Ishikawa (cell line): ENCODE results near the gene TRMT61A.

ENCODE experiments used
- RAD21 ChIP-seq: IDR thresholded peaks from 2 replicates; pipeline ENCODE4 v1.6.1; 2012; ENCODE audit warnings: low read depth
- TF ChIP-seq, protein P1 (sequence below): IDR thresholded peaks from 2 replicates; pipeline ENCODE4 v1.6.1; 2012; ENCODE audit warnings: low read depth, mild to moderate bottlenecking

DNA sequence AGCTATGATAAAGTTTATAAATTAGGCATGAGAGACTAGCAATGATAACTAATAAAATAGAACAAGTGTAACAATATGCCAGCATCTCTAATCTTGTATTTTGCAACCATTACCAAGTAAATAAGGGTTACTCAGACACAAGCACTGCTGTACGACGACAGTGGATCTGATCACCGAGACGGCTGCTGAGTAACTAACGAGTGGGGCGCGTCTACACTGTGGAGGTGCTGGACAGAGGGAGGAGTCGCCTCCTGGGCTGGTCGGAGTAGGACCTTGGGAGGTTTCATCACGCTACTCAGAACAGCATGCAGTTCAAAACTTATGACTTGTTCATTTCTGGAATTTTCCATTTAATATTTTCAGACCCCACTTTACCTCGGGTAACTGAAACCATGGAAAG, 52.2 kb downstream of the TRMT61A start:
- TF ChIP-seq RAD21: no peak
- TF ChIP-seq, protein P1, sequence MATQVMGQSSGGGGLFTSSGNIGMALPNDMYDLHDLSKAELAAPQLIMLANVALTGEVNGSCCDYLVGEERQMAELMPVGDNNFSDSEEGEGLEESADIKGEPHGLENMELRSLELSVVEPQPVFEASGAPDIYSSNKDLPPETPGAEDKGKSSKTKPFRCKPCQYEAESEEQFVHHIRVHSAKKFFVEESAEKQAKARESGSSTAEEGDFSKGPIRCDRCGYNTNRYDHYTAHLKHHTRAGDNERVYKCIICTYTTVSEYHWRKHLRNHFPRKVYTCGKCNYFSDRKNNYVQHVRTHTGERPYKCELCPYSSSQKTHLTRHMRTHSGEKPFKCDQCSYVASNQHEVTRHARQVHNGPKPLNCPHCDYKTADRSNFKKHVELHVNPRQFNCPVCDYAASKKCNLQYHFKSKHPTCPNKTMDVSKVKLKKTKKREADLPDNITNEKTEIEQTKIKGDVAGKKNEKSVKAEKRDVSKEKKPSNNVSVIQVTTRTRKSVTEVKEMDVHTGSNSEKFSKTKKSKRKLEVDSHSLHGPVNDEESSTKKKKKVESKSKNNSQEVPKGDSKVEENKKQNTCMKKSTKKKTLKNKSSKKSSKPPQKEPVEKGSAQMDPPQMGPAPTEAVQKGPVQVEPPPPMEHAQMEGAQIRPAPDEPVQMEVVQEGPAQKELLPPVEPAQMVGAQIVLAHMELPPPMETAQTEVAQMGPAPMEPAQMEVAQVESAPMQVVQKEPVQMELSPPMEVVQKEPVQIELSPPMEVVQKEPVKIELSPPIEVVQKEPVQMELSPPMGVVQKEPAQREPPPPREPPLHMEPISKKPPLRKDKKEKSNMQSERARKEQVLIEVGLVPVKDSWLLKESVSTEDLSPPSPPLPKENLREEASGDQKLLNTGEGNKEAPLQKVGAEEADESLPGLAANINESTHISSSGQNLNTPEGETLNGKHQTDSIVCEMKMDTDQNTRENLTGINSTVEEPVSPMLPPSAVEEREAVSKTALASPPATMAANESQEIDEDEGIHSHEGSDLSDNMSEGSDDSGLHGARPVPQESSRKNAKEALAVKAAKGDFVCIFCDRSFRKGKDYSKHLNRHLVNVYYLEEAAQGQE: no peak
